GM23338 (cell line): ENCODE data around the gene SLBP.

ENCODE experiments used
- CREB1 ChIP-seq: fragments of 250-450 bp; sonication (Bioruptor Pico); IDR thresholded peaks from 2 replicates; pipeline ENCODE4 v1.5.0; 2020; ENCODE audit warnings: low read depth, mild to moderate bottlenecking, moderate library complexity
- EZH2 ChIP-seq: fragments of 200-600 bp; sonication (generic); IDR thresholded peaks from one replicate; pipeline ENCODE4 v1.8.0; 2017; ENCODE audit warnings: antibody characterized with exemption, mild to moderate bottlenecking, low read depth; ENCODE audit not compliant: unreplicated experiment
- EZH2phosphoT487 ChIP-seq: fragments of 200-600 bp; sonication (generic); IDR thresholded peaks from one replicate; pipeline ENCODE4 v1.8.1; 2018; ENCODE audit warnings: antibody characterized with exemption; ENCODE audit not compliant: unreplicated experiment
- JUNB ChIP-seq: IDR thresholded peaks from one replicate; pipeline ENCODE4 v1.6.1; 2016; ENCODE audit warnings: antibody characterized with exemption; ENCODE audit not compliant: unreplicated experiment
- NANOG ChIP-seq: IDR thresholded peaks from 2 replicates; pipeline ENCODE4 v1.6.1; 2016; ENCODE audit warnings: antibody characterized with exemption, borderline replicate concordance
- POLR2AphosphoS5 ChIP-seq: IDR thresholded peaks from 2 replicates; pipeline ENCODE4 v1.6.1; 2016; ENCODE audit warnings: antibody characterized with exemption, low read depth
- STAT1 ChIP-seq: IDR thresholded peaks from one replicate; pipeline ENCODE4 v1.6.1; 2016; ENCODE audit warnings: antibody characterized with exemption; ENCODE audit not compliant: unreplicated experiment
- ZNF114 ChIP-seq: fragments of 250-450 bp; sonication (Bioruptor Pico); IDR thresholded peaks from 2 replicates; pipeline ENCODE4 v1.5.0; 2020; ENCODE audit warnings: mild to moderate bottlenecking, moderate library complexity
- TF ChIP-seq, protein P1 (sequence below), 2 experiments: fragments of 200-600 bp in 1 of 2; sonication (generic) in 1 of 2; conservative IDR thresholded peaks; 2 replicates each; pipeline versions ENCODE4 v1.5.1 to v1.6.1; 2016 to 2017; ENCODE audit warnings: antibody characterized with exemption in 2 of 2, low read depth in 2 of 2, mild to moderate bottlenecking in 2 of 2, moderate library complexity in 1 of 2
- TF ChIP-seq, protein P2 (sequence below): IDR thresholded peaks from one replicate; pipeline ENCODE4 v1.6.1; 2018; ENCODE audit warnings: antibody characterized with exemption; ENCODE audit not compliant: unreplicated experiment
- TF ChIP-seq, protein P3 (sequence below): IDR thresholded peaks from 2 replicates; pipeline ENCODE4 v1.6.1; 2016; ENCODE audit warnings: antibody characterized with exemption
- TF ChIP-seq, protein P4 (sequence below): fragments of 250-450 bp; sonication (Bioruptor Pico); IDR thresholded peaks from 2 replicates; pipeline ENCODE4 v1.5.0; 2020; ENCODE audit warnings: mild to moderate bottlenecking, moderate library complexity

DNA sequence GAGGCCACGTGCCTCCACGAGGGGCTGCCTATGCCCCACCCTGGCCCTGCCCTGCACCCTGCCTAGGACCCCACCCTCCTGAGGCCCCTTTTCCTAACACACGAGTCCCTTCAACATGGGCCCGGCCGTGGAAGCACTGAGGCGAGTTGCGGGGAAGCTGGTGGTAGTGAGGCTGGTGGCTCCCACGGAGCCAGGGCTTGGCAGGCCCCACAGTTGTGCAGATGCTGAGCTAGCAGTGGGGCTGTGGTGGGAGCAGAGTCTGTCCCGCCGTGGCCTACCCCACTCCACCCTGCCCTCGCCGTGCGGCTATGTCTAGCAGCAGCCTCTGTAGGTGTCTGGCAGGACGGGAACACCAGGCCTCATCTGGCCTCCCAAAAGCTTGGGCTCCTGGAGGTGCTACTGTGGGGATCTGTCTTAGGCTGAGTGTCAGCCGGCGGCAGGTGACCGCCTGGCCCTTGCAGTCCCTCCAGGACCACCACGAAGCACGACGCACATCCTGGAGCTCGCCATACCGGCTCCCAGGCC, 28.0 kb upstream of the SLBP start:
- TF ChIP-seq EZH2 (no peak), POLR2AphosphoS5 (no peak), STAT1 (no peak), EZH2phosphoT487 (no peak), ZNF114 (CRISPR knock-in tag) (no peak), NANOG (no peak), JUNB (no peak), CREB1 (CRISPR knock-in tag) (no peak)
- TF ChIP-seq, protein P1, sequence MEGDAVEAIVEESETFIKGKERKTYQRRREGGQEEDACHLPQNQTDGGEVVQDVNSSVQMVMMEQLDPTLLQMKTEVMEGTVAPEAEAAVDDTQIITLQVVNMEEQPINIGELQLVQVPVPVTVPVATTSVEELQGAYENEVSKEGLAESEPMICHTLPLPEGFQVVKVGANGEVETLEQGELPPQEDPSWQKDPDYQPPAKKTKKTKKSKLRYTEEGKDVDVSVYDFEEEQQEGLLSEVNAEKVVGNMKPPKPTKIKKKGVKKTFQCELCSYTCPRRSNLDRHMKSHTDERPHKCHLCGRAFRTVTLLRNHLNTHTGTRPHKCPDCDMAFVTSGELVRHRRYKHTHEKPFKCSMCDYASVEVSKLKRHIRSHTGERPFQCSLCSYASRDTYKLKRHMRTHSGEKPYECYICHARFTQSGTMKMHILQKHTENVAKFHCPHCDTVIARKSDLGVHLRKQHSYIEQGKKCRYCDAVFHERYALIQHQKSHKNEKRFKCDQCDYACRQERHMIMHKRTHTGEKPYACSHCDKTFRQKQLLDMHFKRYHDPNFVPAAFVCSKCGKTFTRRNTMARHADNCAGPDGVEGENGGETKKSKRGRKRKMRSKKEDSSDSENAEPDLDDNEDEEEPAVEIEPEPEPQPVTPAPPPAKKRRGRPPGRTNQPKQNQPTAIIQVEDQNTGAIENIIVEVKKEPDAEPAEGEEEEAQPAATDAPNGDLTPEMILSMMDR (conservative IDR thresholded peaks at IDR 0.05; ENCODE audit: low read depth in 2 of 2), result no peak
- TF ChIP-seq, protein P2, sequence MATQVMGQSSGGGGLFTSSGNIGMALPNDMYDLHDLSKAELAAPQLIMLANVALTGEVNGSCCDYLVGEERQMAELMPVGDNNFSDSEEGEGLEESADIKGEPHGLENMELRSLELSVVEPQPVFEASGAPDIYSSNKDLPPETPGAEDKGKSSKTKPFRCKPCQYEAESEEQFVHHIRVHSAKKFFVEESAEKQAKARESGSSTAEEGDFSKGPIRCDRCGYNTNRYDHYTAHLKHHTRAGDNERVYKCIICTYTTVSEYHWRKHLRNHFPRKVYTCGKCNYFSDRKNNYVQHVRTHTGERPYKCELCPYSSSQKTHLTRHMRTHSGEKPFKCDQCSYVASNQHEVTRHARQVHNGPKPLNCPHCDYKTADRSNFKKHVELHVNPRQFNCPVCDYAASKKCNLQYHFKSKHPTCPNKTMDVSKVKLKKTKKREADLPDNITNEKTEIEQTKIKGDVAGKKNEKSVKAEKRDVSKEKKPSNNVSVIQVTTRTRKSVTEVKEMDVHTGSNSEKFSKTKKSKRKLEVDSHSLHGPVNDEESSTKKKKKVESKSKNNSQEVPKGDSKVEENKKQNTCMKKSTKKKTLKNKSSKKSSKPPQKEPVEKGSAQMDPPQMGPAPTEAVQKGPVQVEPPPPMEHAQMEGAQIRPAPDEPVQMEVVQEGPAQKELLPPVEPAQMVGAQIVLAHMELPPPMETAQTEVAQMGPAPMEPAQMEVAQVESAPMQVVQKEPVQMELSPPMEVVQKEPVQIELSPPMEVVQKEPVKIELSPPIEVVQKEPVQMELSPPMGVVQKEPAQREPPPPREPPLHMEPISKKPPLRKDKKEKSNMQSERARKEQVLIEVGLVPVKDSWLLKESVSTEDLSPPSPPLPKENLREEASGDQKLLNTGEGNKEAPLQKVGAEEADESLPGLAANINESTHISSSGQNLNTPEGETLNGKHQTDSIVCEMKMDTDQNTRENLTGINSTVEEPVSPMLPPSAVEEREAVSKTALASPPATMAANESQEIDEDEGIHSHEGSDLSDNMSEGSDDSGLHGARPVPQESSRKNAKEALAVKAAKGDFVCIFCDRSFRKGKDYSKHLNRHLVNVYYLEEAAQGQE, result no peak
- TF ChIP-seq, protein P3, sequence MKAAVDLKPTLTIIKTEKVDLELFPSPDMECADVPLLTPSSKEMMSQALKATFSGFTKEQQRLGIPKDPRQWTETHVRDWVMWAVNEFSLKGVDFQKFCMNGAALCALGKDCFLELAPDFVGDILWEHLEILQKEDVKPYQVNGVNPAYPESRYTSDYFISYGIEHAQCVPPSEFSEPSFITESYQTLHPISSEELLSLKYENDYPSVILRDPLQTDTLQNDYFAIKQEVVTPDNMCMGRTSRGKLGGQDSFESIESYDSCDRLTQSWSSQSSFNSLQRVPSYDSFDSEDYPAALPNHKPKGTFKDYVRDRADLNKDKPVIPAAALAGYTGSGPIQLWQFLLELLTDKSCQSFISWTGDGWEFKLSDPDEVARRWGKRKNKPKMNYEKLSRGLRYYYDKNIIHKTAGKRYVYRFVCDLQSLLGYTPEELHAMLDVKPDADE, result no peak
- TF ChIP-seq, protein P4, sequence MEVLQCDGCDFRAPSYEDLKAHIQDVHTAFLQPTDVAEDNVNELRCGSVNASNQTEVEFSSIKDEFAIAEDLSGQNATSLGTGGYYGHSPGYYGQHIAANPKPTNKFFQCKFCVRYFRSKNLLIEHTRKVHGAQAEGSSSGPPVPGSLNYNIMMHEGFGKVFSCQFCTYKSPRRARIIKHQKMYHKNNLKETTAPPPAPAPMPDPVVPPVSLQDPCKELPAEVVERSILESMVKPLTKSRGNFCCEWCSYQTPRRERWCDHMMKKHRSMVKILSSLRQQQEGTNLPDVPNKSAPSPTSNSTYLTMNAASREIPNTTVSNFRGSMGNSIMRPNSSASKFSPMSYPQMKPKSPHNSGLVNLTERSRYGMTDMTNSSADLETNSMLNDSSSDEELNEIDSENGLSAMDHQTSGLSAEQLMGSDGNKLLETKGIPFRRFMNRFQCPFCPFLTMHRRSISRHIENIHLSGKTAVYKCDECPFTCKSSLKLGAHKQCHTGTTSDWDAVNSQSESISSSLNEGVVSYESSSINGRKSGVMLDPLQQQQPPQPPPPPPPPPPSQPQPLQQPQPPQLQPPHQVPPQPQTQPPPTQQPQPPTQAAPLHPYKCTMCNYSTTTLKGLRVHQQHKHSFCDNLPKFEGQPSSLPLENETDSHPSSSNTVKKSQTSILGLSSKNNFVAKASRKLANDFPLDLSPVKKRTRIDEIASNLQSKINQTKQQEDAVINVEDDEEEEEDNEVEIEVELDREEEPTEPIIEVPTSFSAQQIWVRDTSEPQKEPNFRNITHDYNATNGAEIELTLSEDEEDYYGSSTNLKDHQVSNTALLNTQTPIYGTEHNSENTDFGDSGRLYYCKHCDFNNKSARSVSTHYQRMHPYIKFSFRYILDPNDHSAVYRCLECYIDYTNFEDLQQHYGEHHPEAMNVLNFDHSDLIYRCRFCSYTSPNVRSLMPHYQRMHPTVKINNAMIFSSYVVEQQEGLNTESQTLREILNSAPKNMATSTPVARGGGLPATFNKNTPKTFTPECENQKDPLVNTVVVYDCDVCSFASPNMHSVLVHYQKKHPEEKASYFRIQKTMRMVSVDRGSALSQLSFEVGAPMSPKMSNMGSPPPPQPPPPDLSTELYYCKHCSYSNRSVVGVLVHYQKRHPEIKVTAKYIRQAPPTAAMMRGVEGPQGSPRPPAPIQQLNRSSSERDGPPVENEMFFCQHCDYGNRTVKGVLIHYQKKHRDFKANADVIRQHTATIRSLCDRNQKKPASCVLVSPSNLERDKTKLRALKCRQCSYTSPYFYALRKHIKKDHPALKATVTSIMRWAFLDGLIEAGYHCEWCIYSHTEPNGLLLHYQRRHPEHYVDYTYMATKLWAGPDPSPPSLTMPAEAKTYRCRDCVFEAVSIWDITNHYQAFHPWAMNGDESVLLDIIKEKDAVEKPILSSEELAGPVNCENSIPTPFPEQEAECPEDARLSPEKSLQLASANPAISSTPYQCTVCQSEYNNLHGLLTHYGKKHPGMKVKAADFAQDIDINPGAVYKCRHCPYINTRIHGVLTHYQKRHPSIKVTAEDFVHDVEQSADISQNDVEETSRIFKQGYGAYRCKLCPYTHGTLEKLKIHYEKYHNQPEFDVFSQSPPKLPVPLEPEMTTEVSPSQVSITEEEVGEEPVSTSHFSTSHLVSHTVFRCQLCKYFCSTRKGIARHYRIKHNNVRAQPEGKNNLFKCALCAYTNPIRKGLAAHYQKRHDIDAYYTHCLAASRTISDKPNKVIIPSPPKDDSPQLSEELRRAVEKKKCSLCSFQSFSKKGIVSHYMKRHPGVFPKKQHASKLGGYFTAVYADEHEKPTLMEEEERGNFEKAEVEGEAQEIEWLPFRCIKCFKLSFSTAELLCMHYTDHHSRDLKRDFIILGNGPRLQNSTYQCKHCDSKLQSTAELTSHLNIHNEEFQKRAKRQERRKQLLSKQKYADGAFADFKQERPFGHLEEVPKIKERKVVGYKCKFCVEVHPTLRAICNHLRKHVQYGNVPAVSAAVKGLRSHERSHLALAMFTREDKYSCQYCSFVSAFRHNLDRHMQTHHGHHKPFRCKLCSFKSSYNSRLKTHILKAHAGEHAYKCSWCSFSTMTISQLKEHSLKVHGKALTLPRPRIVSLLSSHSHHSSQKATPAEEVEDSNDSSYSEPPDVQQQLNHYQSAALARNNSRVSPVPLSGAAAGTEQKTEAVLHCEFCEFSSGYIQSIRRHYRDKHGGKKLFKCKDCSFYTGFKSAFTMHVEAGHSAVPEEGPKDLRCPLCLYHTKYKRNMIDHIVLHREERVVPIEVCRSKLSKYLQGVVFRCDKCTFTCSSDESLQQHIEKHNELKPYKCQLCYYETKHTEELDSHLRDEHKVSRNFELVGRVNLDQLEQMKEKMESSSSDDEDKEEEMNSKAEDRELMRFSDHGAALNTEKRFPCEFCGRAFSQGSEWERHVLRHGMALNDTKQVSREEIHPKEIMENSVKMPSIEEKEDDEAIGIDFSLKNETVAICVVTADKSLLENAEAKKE (CRISPR knock-in tag), result no peak
